Heart left ventricle (tissue), 13 donors: ENCODE measurements around the gene PAPOLA.

Experiments
- POLR2A ChIP-seq, 2 donors: fragments of 450-650 bp; IDR thresholded peaks; one replicate each; pipeline ENCODE4 v1.6.1; 2017; ENCODE audit warnings: antibody characterized with exemption in 2 of 2, mild to moderate bottlenecking in 2 of 2, moderate library complexity in 2 of 2
- TF ChIP-seq, protein P1 (sequence below), 12 donors: fragments of 200-600 bp; sonication (generic) in 4 of 12; IDR thresholded peaks; one replicate each; pipeline versions ENCODE4 v1.5.0 to v1.8.0; 2018 to 2022; ENCODE audit warnings: antibody characterized with exemption in 12 of 12, mild to moderate bottlenecking in 5 of 12
- donor health status: ischemic (EF 13 %, LVEDD 7.1; RV severe dilation, severe dysfunction).
- donor health status: DM: no; HTN: yes; CAD: no.
- donor health status: DM: no; HTN: no; CAD: no.
- donor health status: ischemic (EF 25% LVEDD 6.9; RV normal size, moderate dysfunction).
- donor health status: ischemic (EF 25% LVEDD 5.7; RV mildly dilated, moderate dysfunction).
- donor health status: ischemic (EF 35%, LVEDD 5.7; RV mildly dilated, moderate dysfunction).
- donor health status: nonischemic (EF 11% LVEDD 7.7; RV severe dilation, severe dysfunction).
- donor health status: DM: yes; HTN: yes; CAD: no.
- donor health status: PGD.
- donor health status: ischemic (EF 29% LVEDD 5.4; RV normal size, mild dysfunction).
- donor health status: nonischemic (EF 23%, LVEDD 6.1; RV moderate dilation, normal function).

DNA sequence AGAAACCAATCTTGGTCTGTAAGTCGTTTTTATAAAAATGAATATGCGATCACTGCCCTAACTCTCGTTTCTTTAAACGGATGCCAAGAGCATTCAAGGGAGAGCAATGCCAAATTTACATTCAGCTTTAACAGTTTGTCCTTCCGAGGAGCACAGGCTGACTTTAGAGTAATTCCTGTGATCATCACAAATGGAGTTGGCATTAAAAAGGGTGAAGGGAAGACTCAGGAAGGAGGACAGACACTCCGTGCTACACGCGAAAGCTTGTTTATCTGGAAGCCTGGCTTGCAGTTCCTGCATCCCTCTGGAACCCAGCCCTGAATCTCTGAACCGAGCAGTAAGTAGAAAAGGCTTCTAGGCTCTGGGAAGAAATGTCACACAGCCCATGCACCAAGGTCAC, 78.4 kb downstream of the PAPOLA start:
- TF ChIP-seq, protein P1, sequence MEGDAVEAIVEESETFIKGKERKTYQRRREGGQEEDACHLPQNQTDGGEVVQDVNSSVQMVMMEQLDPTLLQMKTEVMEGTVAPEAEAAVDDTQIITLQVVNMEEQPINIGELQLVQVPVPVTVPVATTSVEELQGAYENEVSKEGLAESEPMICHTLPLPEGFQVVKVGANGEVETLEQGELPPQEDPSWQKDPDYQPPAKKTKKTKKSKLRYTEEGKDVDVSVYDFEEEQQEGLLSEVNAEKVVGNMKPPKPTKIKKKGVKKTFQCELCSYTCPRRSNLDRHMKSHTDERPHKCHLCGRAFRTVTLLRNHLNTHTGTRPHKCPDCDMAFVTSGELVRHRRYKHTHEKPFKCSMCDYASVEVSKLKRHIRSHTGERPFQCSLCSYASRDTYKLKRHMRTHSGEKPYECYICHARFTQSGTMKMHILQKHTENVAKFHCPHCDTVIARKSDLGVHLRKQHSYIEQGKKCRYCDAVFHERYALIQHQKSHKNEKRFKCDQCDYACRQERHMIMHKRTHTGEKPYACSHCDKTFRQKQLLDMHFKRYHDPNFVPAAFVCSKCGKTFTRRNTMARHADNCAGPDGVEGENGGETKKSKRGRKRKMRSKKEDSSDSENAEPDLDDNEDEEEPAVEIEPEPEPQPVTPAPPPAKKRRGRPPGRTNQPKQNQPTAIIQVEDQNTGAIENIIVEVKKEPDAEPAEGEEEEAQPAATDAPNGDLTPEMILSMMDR (IDR thresholded peaks at IDR 0.05), result no peak
- no peak for TF ChIP-seq POLR2A (IDR thresholded peaks at IDR 0.05)
